Dermis microvascular lymphatic vessel endothelial cell (primary cell): Measurements from ENCODE around the gene MFSD6L. TPM values are rescaled to one million over a fixed set of nuclear protein-coding genes. Genes with fewer than 3 reads are reported as not detected.
"Not testable (repeated sequence)": the region's sequence is repeated elsewhere in the genome, so short reads cannot be mapped to it uniquely, and the experiment has no call there.

Source experiments
- DNase-seq, 2 donors: peaks; one replicate each; pipeline versions ENCODE4 v3.0.0 to v3.0.0-alpha.2; 2010; ENCODE audit warnings: low read depth in 2 of 2
- total RNA-seq: library from RNA; depleted of rRNA; stranded (reverse); fragments of >200 nt; gene quantifications from 2 replicates; pipeline ENCODE4 v1.2.1, GENCODE V29; 2014

MFSD6L gene
- total RNA-seq, 1 donor from 2014 or later: not detected

DNA sequence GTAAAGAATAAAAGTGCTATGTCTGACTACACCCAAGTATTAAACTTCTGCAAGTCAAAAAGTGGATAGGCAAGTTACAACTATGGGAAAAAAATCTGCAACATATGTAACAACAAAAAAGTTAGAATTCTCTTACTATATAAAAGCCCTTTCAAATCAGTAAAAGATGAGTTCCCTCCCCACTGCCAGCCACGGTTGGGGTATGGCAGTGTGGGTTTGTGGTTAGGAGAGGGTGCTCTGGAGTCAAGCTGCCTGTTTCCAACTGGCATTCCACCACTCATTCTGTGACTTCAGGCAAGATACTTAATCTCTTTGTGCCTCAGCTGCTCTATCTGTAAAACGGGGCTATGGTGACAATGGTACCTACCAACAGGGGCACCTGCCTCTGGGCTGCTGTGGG lies 26.6 kb upstream of the MFSD6L start:
- no peak for DNase-seq

DNA sequence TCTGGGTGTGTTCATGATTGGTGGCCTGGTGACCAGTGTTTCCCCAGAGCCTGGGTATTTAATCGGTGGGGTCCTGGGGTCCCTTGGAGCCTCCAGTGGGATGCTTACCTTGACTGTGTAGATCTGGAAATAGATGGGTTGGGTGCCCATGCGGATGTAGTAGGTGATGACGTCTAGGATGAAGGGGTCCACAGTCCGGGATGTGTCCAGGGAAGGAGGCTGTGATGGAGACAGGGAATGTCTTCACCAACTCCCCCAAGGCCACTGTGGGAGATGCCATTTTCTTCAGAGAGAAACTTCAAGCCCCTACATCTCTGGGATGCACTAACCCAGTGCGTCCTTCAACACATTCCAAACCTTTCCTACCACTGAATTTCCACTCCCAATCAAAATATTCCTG lies 24.1 kb upstream of the MFSD6L start:
- DNase-seq: no peak

DNA sequence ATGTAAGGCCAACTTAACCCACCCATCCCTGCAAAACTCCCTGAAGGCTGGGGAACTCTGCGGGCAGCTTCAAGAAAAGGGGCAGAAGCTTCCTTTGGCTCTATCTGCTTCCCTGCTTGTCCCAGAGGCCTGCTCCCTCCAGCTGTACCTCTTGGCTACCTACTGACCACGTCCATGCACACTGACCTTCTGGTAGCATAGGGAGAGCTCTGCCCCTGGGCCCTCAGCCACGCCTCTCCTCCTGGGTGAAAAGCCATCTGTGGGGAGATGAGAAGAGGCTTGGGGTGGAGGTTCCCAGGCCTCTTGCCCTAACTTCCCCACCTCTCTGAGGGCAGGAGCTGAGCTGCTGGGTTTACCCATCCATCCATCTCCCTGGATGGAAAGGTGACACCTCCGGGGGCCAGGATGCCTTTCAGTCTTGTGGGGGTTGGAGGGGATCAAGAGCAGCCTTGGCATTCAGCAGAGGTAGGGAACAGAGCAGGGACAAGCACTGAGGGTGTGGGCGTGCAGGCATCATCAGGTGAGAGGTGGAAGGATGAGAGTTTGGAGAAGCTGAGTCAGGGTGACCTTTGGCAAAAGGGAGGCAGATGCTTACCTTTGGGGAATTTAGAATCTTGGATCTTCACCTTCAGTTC lies 23.4 kb upstream of the MFSD6L start:
- DNase-seq: no peak

DNA sequence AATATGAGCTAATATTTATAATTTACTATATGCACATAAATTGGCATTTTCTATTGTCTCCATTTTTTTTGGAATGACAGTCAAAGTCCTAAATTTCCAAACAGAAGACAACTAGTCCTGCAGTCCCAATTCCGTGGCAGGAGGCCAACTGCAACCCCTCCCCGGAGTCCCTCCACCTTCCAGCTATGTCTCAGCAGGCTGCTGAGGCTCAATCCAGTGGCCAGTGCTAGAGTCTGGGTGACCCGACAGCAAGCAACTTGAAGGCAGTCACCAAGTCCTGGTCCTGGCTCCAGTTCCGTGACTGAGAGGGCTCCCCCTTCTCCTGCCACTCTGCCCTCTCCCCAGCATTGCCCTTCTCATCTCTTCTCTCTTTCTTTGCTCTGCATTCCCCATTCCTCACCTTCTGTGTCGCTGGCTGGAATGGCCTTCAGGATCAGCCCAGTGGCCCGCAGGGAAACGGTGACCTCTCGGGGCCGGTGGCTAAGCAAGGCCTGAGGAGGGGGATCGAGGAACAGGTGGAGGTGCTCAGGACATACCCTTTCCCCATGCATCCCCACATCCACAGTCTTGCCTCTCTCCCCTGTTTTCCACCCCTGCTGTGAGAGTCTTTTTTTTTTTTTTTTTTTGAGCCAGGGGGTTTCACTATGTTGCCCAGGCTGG lies 22.4 kb upstream of the MFSD6L start:
- DNase-seq: no peak

DNA sequence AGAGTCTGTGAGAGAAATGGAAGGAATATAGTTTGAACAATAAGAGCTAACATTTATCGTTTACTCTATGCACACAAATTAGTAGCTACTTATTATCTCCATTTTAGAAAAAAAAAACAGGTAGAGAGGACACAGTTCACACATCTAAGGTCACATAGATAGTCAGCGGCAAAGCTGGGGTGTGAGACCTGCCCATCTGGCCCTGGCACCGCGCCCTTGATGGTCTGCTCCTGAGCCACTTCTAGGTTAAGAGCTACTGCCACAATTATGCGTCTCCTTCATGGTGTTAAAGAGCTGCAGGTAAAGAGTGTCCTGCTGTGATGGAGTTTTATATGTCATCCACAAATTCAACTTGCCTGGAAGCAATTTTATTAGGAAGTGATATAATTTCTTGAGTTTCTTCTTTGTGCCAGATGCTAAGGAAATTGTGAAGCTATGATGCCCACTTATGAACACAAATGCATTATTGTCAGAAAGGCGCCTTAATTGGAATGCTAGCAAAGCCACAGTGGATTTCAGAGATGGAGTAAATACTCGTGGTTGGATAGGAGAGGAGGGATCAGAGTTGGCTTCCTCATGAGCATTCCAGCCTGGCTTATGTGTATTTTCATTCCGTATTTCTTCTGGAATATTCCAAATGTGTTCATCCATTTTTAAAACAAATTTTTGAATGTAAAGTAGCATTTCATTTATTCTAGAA lies 21.3 kb upstream of the MFSD6L start:
- no peak for DNase-seq

DNA sequence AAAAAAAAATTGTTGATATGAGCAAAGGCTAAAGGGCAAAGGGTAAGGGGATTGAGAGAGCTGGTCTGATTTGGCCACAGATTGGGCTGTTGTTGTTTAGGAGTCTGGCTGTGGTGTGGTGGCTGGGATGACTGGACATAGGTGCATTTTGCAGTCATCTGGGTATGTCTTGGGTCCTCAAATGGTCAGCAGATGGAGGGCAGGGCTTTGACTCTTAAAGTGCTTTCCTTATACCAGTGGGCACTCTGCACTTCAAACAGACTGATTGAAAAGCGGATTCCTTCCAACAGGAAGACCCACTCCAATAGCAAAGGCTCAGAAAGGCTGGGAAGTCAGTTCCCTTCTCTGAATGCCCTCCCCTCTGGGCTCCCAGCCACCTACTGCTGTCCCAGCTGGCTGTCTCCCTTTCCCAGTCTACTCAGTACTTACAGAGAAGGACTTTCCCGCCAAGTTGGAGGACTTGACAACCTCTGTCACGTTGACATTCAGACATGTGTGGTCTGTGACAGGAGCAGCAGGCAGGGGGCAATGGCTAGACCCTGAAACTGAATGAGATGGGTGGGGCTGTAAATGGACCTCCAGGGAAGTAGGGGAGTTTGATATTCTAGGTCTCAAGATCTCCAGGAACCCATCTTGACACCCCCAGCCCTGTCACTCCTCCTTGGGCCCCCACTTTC lies 19.6 kb upstream of the MFSD6L start:
- no peak for DNase-seq

DNA sequence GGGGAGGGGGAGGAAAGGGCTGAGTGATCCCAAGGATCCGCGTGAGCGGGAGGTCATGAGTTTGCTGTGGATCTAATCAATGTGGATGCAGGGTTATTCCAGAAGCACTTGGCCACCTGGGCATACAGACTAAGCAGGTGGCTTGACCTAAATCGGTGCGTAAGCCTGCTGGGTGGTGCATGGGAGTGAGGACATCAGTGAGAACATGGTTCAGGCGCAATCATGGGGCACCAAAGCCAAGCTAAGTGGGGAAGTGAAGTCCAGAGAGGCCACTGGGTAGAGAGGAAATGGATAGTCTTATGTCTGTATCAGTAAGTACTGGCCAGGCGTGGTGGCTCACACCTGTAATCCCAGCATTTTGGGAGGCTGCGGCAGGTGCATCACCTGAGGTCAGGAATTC lies 18.9 kb upstream of the MFSD6L start:
- DNase-seq: no peak

DNA sequence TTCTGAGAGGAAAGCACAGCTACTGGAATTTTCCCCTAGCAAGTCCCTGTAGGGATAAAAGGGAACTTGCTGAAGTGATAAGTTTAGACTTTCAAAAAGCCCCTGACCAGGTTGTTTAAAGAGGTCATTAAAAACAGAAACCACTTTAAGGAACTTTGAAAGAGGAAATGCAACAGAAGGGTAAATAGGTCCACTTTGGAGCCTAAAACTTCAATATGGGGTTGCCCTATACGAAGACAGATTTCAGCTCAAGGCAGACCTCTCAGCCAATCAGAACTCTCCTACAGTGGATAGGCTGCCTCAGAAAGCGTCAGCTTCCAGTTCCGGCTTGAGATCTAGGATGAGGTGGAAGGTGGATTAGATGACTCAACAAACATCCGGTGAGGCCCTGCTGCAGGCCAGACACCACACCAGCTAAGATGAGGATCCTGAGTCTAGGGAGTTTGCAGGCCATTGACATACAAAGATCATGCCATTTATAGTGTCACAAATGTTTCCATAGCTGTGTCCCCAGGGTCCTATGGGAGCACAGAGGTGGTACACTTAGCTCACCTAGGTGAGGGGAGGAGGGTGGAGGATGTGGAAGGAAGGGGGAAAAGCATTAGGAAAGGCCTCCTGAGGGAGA lies 7.9 kb upstream of the MFSD6L start:
- DNase-seq: no peak

DNA sequence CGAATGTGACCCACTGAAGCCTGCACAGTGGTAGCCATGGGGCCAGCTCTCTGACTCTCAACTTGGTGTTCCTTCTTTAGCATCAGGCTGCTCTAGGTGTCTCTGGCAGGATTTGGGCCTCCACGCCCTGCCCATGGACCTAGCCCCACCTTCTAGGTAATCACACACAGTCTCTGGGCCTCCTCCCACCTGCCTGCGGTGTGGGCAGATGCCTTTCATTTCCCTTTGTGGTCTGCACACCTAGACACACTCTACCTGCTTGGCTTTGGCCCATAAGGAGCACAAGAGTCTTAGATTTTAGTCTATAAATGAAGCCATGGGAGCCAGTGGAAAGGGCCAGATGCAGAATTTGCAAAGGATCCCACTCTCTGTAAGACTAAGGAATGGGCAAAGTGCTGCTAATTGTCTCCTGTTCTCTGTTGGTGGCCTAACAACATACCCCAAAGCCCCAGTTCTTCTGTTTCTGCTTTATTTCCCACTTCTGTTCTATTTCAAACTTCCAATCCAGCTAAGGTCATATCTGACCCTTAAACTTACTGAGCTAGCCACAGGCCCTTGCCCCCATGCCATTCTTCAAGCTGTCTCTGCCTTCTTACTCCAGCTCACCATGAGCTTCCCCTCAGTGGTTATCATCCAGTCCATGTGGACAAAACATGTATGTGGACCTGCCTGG lies 7.2 kb upstream of the MFSD6L start:
- no peak for DNase-seq

DNA sequence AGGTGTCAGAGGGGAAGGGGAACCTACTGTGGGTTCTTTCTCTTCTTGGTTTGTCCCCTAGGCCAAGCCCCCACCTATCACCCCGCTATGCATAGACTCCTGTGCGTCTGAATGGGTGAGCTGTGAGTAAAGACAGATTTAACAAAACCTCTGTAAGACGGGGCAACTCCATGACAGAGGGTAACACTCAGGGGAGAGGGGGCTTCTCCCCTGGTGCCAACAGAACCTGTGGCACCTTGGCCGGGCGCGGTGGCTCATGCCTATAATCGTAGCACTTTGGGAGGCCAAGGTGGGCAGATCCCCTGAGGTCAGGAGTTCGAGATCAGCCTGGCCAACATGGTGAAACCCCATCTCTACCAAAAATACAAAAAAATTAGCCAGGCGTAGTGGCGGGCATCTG lies 6.2 kb upstream of the MFSD6L start:
- DNase-seq: not testable (repeated sequence)

DNA sequence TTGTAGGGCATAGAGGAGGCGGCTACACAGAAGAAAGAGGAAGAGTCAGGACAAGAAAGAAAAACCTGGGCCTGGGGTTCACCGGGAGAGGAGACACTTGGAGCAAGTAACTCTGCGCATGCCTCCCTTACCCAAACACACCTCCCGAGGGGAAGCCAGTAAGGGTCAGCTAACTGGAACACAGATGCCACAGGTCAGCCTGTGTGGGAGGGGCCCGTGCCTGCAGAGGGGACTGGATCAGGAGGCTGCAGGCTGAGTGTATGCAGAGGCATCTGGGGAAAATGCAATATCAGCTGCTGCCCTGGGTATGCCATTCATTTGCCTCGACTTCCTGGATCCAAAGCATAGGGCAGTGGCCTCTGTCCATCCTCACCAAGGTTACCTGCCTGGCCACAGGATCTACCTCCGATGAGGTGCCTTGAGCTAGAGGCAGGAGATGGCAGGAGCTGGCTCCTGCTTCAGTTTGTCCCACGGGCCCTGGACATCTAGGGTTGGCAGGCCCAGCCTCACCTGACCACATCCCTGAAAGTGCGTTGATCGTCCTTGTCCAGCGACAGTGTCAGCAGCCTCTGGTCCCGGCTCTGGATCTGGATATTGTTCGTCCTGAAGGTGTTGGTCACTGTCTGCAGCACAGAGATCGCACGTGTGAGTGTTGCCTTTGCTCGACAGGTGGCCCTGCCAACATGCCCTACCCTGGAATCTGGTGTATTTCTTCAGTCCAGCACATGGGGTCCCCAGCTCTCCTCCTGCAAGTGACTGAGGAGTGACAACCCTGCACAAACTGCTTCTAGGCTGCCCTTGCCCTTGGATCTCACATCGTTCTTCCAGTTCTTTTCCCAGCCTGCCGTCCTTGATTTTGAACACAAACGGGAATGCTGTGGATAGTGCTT lies 4.6 kb upstream of the MFSD6L start:
- no peak for DNase-seq

DNA sequence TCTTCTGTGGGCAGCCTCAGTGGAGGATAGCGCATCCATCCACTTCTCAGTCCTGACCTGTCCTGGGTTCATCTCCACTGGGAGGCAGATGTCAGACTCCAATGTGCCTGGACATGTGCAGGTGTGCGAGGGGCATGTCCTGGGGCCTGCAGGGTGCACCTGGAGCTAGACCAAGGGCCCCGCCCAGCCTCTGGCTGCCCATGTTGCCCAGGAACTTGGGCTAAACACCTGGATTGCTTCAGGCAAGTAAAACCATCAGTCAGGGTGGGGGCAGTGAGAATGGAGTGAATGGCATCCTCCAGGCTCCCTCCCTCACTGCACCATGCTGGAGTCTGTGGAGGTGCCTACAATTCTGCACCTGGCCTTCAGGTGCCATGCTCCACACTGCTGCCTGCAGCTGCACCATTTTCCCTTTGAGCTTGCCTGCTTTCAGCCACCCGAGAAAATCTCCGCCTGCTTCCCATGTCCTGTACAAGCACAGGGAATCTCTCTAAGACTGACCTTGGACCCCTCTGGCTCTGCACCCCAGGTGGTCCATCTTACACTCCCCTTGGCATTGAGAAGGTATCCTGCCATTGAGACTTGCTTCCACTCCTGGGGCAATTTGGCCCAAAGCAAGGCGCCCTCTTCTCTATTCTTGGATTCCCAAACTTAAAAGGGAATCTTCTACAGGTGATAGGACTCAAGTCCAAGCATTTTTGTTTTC lies 2.1 kb upstream of the MFSD6L start:
- DNase-seq: no peak

DNA sequence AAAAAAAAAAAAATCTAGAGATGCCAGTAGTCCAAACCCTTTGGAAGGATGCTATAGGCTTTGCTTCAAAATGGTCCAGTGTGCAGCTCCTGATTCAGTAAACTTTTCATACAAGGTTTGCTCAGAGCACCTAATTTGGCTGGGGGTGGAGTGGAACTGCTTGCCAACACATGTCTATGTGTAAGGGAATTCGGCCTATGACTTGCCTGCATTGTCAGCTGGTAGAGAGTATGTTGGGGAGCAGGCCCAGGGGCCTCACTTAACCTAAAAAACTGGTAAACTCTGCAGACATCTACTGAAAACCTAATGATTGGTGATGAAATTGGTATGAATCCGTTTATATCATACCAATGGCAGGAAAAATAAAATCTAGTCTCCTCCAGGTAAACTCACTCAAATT lies 1.5 kb upstream of the MFSD6L start:
- DNase-seq: no peak

DNA sequence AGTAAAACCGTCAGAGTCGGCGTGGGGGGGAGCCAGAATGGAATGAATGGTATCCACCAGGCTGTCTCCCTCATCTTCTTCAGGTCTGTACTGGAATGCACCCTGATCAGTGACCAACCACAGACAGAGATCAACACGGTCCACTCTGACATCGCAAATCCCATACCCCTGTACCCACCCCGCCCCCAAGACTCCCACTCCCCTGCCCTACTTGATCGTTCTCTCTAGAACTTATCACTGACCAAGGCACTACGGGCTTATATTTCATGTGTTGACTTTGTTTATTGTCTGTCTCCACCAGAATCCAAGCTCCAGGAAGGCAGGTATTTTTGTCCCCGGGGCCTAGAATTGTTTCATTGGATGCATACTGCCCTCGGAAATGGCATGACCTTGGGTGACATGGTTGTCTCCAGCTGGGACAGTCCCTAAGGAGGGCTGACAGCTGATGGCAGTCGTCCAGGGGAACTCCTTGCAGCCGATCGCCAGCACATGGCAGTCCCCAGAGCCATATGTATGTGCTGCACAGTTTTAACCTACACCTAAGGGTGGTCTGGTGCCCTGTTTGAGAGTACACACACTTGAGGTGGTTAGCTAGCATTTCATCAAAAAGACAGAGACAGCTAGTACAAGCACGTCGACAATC lies 526 bp upstream of the MFSD6L start:
- DNase-seq: no peak

DNA sequence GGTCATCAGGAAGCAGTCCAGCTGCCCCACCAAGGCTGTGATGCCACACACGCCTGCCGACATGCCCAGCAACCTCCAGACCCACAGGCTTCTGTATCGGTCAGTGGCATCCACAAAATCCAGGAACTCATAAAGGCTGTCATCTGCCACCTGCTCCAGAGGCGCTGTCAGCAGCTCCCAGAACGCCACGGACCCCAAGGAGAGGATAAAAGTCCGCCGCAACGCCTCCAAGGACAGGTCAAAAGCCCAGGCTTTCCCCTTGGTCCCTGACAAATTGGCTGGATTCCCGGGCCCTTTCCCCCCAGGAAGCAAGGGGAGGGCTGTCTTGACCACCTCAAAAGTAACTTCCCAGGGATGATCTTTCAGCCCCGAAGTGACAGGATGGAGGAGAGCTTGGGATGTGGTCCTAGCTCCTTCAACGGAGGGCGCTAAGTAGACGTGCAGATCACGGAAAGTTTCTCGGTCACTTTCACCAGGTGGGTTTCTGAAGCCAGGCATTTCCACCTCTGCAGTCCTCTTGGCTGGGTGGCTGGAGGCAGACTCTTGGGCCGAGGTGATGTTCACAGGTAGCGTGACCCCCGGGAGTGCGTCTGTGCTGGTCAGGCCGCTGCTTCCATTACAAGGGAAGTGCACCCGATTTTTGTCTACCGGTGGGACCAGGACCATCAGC lies 854 bp downstream of the MFSD6L start:
- DNase-seq: no peak

DNA sequence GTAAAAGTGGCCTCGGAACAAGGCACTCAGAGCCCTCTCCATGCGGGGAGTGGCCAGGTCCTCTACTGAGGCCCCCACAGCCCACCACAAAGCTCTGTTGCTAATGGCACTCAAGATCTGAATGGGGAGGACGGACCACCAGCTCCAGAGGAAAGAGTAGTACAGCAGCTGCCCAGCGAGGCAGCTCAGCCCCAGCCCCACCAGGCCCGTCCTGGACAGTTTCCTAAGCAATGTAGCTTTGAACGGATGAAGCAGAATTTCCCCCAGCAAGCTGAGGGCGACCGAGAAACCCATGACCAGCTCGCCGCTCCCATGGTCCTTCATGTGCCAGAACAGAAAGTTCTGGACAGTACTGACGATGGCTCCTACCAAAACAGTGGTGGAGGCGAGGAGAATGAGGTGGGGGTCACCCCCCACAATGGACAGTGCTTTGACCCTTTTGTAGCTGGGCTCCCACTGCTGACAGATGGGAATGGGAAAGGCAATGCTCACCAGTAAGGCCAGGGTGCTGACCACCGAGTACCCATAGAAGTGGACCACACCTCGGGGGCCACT lies 1.5 kb downstream of the MFSD6L start:
- no peak for DNase-seq

DNA sequence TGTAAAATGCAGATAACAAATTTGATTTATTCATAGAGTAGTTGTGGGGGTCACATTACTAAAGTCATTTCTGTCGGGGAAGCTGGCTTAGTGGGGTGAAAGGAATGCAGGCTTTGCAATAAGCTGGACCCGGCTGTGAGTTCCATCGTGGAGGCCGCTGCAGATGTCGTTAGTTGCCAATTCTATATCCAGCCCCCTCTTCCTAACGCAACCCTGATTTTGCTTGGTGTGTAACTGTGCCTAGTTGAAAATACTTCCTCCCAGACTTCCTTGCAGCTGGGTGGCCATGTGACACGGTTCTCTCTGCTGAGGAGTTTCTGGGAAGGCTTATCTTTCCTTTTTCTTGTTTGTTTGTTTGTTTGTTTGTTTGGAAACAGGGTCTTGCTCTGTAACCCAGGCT lies 4.5 kb downstream of the MFSD6L start:
- DNase-seq: no peak

DNA sequence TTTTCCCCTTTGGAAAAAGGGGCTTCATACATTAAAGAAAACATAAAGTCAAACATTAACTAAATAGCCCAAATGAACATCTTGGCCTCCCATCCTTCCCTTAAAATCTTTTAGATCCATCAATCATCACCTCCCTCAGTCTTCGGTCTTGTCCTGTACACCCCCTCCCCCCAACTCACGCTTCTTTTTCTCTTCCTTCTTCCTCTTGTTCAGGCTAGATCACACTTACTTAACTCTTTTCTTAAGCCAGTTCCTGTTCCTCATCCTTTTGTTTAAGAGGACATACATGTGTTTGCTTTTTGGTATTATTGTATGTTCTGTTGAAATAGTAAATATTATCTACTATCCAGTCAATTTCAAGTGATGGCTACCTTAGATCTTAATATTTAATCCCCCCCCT lies 5.5 kb downstream of the MFSD6L start:
- no peak for DNase-seq
